Forelimb muscle (tissue), 1 donor: ENCODE results near the gene DES. TPM values are rescaled to one million over a fixed set of nuclear protein-coding genes. Genes with fewer than 3 reads are reported as not detected.

Source experiments
- DNase-seq: peaks from one replicate; pipeline ENCODE4 v3.0.0-alpha.2; 2013; ENCODE audit warnings: low read depth
- polyA plus RNA-seq: library from polyadenylated mRNA; unstranded; fragments of 120-200 nt; gene quantifications from one replicate; pipeline ENCODE4 v1.2.1, GENCODE V29; 2013; ENCODE audit not compliant: insufficient read length

The DES gene
- polyA plus RNA-seq, 1 donor: 5,672 TPM

DNA sequence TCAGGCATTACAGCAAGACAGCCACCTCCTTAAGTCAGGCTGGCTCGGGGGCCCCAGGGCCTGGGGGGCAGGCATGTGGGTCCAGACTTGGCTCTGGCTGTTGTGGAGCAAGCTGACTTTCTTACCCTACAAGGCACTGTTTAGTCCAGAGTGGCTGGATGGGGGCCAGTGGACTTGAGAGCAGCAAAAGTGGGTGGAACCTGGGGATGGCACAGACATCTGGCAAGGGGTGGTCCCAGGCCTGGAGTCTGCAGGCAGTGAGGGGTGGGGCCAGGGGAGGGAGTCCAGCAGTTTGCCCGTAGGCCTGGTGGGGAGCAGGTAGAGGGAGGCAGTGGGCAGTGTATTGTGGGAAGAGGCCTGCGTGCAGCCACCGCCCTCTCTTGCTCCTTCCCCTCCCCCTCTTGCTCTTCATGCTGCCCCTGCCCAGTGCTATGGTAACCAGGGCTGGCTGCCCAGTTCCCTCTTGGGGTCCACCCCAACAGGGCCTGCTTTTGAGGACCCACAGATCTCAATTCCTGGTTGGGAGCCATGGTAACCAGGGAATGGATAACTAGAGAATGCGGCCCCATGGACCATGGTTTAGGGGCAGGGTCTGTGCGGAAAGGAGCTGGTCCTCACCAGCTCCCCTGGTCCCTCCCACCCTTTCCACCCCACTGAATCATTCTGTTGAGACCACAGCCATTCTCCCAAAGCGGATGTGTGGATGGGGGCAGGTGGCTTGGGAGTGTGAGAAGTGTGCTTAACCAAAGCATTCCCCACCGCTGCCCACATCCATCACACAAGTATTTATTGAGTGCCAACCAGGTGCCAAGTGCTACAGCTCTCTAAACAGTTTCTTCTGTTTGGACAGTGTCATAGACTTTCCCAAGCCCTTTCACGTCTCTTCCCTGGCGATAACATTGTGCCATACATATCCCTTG is 35.8 kb downstream of the DES start:
- DNase-seq: no peak

GRCh38 chr2:219455581-219455980 is 37.4 kb downstream of the DES start:
- DNase-seq: no peak

DNA sequence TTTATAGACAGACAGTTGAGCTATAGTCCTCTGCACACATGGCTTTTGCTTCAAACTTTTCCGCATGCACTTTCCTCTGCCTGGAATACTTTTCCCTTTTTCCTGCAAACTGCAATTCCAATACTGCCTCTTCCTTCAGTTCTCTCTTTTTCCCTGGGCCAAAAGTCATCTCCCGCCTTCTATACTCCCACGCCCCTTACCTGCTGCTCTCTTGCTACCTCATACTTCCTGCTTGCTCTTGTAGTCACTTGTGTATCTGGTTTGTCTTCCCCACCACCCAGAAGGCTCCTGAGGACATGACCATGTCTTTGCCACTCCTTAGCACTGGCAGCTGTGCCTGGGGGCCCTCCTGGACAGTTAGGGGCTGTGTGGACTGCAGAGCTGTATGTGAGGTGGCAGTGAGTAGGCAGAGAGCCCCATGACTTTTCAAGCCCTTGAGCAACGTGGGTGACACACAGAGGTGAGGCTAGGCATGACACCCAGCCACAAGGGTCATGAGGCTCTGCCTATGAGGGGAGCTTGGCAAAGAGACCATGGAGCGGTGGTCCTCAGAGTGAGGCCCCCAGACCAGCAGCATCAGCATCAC is 39.7 kb downstream of the DES start:
- no peak for DNase-seq

DNA sequence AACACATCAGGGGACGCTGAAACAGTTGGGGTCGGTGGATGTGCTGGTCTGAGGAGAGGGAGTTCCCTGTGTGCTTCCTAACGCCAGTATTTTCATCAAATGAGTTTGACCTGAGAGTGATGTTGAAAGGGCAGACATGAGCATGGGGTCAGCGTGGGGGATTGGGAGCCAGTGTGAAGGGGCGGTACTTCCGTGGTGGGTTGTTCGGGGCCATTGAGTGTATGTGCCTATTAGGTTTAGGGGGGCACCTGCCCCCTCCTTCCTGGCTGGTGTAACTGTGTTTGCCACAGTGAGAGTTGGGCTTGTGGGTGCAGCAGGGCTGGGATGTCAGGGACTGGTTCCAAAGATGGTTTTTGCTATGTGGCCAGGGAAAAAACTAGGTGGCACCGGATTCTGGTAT is 40.8 kb downstream of the DES start:
- DNase-seq: no peak

DNA sequence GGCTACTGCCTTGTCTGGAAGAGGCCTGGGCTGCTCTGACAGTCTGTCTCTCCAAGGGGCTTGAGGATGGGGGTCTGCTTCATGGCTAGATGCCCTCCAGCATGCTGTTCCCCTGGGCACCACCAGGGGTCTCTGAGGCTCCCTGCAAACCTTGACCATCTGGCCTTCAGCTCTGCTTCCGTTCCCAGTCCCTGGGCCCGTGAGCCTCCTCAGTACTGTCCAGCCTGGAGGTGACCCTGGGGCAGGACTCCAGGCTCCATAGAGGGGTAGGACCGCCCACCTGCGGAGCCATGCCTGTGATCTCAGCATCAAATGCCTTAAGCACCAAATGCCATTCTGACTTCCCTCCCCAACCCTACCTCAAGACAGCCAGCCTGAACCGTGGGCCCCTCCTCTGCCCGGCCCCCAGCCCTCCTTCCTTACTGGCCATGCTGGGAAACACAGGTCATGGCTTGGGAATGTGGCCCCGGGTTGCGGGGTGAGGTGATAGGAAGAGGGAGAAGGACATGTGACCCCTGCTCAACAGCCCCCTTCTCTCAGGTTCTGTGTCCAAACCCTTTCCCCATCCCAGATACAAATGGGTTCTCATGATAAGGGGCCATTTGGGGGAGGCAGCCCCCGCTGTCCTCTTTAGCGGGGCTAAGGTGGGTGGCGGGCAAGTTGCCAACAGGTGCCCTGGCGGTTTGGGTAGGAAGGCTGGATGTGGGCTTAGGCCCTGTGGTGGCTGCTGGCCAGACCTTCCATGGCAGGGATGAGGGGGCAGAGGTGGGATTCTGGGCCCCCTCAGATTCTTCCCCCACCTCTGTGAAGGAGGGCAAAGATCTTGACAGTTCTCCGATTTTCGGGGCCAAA is 41.5 kb downstream of the DES start:
- DNase-seq: no peak

- no peak for DNase-seq
These were observed 42.3 kb downstream of the DES start for GRCh38 chr2:219460424-219460926.

- no peak for DNase-seq
These were observed 42.9 kb downstream of the DES start for GRCh38 chr2:219461047-219461514.

DNA sequence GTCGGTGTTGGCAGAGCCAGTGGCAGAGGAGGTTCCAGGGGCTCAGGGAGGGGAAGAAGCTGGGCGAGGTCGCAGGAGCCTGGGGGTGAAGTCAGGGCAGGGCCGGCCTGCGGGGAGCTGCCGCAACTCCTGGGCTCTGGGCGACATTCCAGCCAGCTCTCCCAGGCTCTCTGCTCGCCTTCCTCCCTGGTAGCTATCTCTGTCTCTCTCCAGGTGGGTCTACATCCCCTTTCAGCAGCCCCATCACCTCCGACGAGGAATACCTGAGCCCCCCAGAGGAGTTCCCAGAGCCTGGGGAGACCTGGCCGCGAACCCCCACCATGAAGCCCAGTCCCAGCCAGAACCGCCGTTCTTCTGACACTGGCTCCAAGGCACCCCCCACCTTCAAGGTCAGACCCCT is 43.5 kb downstream of the DES start:
- no peak for DNase-seq

DNA sequence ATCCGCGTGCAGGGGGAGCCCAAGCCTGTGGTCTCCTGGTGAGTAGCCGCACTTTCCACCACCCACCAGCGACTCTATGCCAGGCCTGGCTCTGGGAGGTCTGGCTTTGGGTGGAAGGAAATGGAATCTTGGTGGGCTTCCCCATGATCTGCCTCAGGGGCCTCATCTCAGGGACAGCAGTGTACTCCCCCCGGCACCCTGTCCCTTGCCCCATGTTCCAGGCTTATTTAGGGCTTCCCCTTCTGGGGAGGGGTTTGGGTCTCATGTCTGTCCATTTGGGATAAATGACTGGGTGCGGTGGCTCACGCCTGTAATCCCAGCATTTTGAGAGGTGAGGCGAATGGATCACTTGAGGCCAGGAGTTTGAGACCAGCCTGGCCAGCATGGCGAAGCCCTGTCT is 44.2 kb downstream of the DES start:
- no peak for DNase-seq

- no peak for DNase-seq
These were observed 46.3 kb downstream of the DES start for GRCh38 chr2:219464286-219465032.

- no peak for DNase-seq
These were observed 47.7 kb downstream of the DES start for GRCh38 chr2:219465659-219466561.

DNA sequence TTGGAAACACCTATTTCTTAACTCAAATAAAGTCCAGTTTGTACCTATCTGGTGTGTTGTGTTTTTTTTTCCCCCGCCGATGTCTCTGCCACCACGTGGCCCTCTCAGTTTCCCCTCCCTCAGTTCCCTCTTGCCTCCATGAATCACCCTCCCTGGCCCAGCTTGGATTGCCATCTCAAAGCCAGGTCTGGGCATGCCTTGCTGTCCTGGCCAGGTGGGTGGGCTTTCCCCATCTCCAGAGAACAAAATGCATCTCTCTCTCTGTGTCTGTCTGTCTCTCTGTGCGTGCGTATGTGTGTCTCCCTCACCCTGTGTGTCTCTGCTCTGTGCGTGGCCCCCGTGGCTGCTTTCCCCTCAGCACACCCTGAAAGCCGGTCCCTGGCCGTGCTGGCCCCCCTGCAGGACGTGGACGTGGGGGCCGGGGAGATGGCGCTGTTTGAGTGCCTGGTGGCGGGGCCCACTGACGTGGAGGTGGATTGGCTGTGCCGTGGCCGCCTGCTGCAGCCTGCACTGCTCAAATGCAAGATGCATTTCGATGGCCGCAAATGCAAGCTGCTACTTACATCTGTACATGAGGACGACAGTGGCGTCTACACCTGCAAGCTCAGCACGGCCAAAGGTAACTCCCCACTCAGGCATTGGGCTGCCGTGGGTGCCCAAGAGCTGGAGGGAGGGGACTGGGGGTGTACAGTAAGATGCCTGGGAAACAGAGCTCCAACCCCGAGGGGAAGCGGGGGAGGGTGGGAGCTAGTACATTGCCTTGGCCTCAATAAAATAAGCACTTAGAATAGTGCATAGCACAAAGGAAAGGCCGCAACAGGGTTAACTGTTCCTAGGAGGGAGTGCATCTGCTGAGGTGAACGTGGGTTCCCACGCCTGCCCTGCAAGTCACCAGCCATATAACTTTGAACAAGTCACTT is 48.9 kb downstream of the DES start:
- no peak for DNase-seq

DNA sequence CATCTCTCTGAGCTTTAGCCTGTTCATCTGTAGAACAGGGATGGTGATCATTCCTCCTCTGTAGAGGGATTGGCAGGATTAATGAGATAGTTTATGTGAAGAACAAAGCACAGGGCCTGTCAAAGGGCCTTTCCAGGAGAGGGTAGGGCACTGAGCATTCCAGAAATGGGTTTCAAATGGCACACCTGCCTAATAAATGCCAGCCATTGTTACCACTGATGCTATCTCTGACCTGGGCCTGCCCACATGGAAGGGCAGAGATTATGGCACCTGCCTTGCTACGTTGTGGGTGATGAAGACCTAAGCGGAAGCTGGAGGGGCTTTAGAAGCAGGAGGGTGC is 49.5 kb downstream of the DES start:
- no peak for DNase-seq

DNA sequence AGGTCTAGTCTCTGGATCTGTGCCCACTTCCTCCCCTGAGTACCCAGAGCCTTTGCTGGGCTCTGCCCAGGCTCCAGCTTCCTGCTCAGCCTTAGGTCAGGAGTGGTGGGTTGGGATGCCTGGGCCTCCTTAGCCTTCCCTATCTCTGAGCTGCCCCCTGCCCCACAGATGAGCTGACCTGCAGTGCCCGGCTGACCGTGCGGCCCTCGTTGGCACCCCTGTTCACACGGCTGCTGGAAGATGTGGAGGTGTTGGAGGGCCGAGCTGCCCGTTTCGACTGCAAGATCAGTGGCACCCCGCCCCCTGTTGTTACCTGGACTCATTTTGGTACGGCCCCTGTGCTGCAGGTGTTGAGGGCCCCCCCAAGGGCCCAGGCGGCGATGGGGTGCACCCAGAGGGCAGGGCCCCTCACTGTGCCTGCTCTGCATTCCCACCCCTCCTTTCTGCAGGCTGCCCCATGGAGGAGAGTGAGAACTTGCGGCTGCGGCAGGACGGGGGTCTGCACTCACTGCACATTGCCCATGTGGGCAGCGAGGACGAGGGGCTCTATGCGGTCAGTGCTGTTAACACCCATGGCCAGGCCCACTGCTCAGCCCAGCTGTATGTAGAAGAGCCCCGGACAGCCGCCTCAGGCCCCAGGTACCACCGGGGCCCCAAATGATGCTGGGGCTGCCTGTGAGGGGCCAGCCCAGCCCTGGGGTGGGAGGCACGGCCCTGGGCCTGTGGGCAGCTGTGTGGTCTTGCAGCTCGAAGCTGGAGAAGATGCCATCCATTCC is 50.4 kb downstream of the DES start:
- no peak for DNase-seq

DNA sequence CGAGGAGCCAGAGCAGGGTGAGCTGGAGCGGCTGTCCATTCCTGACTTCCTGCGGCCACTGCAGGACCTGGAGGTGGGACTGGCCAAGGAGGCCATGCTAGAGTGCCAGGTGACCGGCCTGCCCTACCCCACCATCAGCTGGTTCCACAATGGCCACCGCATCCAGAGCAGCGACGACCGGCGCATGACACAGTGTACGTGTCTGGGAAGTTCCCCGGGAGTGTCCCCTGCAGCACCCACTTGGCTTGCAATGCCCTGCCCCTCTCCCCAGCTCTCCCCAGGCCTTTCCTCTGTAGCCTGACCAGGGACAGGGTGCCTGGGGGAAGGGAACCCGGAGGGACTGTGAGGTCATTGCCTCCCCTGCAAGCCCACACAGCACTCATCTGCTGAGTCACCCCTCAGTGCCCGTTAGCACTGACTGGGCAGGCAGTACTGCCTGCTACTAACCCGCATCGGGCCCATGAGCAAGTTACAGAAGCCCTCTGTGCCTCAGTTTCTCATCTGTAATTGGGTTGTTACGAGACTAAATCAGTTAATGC is 51.1 kb downstream of the DES start:
- DNase-seq: no peak

DNA sequence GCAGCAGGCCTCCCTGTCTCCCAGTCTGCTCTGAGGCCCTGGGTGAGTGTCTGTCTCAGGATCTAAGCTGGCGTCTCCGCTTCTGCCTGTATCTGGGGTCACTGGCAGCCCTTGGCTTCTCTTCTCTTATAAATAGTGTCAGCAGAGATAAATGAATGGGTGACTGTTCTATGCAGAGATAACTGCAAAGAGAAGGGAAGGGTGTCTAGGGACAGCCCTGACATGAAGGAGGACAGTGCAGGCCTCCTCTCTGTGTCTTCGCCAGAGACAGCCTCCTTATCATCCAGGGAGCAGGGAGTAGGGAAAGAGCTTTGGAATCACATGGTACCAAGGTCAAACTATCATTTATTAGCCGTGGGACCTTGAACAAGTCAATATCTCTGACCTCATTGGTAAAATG is 52.3 kb downstream of the DES start:
- no peak for DNase-seq

DNA sequence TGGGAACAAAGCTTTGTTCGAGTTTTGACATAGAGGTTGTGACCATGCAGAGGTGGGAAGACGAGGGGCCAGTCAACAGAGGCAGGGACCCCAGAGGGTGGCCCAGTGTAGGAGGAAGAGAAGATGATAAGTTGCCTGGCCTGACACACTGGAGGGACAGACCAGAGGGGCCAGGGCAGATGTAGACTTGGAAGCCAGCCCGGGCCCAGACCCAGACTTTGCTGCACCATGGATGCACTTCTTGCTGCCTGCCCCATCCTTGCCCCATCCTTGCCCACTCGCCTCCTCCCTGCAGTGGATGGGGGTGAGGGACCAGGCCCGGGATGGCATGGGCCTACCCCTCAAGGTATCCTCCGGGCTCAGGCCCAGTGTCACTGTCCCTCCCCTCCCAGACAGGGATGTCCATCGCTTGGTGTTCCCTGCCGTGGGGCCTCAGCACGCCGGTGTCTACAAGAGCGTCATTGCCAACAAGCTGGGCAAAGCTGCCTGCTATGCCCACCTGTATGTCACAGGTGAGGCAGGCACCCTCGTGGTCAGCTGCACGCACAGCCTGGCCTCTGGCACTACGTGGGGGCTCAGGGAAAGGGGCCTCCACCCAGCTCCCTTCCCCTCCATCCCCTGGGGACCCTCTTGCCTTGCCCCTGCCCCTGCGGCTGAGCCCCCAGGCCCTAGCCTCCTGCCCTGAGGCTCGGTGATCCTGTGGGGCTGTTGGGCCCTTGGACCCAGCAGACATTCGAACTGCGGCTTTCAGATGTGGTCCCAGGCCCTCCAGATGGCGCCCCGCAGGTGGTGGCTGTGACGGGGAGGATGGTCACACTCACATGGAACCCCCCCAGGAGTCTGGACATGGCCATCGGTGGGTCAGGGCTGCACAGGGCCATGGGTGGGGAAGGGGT is 53.5 kb downstream of the DES start:
- no peak for DNase-seq
